Activated T-cell treated with anti-CD3 and anti-CD28 coated beads, Interleukin-2, amount 50 U/mL, for 1 hour (primary cell): ENCODE results near the gene BRINP2.
"Not testable (repeated sequence)": the region's sequence is repeated elsewhere in the genome, so short reads cannot be mapped to it uniquely, and the experiment has no call there.

Experiments used
- DNase-seq: peaks from one replicate; pipeline ENCODE4 v3.0.0-alpha.2; 2020

The BRINP2 gene

DNA sequence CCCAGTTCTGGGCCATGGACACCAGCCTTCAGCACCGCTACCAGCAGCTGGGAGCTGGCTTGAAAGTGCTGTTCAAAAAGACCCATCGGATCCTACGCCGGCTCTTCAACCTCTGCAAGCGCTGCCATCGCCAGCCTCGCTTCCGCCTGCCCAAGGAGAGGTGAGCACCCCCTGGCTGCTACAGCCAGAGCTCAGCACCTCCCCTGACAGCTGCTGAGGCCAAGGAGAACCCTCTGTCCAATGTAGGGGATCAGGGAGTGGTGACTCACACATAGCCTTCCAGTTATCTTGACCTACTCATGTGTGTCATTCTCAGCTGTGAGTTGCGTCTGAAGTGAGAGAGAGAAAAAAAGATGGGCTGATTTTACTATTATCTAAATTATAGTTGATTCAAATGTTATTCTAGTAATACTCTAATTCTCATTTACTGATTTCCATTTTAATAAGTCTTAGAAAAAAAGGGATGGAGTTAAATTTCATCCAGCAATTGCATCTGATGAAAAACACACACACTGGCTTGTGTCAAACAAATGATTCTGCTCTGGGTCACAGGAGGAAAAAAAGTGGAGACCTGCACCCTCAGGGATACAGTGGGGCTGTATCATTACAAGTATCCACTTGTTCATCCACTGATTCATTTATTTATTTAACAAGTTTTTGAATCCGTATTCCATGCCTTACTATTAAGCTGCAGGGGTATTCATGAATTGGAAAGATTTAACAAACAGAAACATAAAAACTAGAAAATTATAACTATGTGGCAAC lies 108.0 kb downstream of the BRINP2 start:
- DNase-seq: no peak

DNA sequence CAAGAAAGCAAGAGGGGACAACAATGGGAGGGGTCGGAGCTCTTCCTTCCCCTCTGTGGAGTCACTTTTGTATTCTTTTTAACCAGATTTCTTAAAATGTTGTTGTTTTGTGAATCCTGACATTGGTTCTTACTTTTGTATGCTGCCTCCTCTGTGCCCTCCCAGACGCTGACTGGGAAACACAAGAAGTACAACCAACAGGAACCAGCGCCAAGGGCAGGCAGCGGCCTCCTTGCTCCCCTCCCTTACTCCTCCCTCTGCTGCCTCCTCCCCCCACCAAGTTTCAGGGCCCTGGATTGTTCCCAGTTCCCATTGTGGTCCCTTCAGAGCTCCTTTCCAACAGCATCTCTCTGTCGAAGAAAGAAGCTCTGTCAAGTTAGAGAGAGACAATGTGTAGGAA lies 111.1 kb downstream of the BRINP2 start:
- DNase-seq: no peak

DNA sequence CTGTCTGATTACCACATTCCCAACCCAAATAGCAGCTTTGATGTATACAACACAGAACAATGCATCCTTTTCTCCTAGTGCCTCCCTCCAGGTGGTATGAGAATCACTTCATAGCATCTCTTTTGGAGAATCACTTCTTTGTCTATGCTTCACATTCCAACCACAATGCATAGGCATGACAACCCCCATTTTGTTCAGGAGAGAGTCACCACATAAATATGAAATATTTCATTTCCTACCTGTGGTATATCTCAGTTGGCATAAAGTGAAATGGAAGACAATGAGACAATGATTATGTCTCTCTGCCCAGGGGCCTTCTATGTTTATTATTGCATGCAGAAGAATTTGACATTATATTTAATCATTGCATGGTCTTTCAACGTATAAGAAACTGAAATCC lies 112.2 kb downstream of the BRINP2 start:
- no peak for DNase-seq

DNA sequence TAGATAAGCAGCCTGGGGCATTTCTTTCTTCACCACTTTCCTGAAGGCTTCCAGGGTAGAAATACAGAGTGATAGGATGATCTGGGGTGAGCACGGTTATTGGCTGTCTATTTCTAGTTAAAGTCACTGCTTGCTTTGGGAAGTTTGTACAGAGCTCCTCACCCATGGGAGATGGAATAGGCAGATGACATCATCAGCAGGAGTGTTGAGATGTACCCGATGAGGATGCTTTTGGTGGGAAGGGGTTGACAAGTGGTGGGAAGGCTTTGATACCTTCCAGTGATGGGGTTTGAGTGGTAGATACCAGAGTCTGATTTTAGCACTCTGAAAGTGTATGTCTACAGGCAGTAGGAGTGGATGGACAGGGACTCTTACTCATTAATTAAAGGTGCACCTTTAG lies 112.6 kb downstream of the BRINP2 start:
- DNase-seq: no peak

DNA sequence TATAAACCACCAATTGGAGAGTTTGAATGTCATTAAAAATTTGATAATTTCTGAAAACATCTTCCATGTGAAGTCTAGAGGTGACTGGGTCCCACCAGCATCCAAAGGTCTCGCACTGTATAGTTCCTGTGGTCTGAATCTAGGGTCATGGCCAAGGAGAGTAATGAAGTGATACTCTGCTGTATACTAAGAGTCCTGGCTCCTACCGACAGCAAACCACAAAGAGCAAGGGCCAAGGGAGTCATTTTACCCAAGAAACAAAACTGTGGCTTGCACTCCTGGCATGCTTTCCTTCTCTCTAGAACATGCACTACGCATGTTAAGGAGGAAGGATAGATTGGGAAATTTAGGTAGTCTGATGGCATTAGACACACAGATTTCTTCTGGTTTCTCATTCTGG lies 115.6 kb downstream of the BRINP2 start:
- no peak for DNase-seq

DNA sequence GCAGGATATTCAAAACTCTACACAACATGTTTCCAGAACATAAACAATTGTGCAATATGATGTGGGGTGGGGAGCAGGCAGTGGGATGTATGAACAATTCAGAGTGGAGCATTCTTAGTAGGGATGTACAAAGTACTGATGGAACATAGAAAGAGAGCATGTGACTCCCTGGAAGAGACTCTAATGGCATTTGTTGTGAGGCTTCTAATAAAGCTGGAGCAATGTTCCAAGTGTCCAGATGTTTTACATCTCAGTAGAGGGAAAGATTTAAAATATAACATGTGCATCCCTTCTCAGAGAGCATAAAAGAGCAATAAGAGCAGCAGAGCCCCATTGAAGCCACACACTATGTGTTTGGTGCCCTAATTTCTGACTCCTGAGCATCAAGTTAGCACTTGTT lies 116.5 kb downstream of the BRINP2 start:
- no peak for DNase-seq

DNA sequence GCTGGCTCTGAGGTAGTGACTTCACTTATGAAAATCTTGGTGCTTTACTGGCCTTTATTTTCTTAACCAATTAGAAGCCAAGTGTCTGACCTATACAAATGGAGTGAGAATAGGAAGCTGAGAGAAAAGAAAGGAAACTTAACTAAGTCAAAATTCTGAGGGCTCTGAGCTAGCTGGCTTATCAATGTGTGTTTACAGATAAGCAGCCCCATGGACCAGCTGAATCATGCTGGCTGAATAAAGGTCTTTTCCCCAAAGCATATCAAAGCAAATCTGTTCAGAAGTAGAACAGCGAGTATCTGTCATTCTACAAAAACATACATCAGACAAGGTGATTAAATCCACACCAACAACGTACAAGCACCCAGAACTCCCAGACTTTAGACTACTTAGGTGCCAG lies 117.2 kb downstream of the BRINP2 start:
- no peak for DNase-seq

DNA sequence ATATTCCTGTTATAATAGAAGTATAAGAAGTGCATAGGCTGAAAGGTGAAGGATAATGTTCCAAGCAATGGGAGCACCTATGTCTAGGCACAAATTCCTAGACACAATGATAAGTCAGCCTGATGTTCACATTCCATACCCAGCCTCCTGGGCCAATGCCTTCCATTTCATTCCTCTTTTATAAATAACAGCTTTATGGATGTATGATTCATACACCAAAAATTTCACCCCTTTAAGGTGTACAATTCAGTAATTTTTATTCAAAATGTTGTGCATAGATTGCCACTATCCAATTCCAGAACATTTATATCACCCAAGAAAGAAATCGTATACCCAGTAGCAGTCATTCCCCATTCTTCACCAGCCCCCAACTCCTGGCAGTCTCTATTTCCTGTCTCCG lies 118.8 kb downstream of the BRINP2 start:
- no peak for DNase-seq

DNA sequence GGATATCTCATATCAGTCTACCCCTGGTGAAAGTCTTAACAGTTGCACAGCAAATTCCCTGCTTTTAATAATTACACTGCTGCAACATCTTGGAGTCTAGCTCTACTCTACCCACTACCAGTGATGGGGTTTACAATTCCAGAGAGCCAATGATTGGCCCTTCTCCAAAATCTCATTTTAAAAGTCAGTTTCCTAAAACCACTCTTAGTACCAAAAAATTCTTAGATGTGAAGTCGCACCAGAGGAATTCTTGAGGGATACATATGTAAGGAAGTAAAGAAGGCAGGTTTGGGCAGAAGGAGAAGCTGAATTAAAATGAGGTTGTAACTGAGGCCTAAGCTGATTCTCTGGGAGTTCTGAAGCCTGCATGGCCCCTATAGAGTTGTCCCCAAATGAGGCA lies 129.7 kb downstream of the BRINP2 start:
- no peak for DNase-seq

DNA sequence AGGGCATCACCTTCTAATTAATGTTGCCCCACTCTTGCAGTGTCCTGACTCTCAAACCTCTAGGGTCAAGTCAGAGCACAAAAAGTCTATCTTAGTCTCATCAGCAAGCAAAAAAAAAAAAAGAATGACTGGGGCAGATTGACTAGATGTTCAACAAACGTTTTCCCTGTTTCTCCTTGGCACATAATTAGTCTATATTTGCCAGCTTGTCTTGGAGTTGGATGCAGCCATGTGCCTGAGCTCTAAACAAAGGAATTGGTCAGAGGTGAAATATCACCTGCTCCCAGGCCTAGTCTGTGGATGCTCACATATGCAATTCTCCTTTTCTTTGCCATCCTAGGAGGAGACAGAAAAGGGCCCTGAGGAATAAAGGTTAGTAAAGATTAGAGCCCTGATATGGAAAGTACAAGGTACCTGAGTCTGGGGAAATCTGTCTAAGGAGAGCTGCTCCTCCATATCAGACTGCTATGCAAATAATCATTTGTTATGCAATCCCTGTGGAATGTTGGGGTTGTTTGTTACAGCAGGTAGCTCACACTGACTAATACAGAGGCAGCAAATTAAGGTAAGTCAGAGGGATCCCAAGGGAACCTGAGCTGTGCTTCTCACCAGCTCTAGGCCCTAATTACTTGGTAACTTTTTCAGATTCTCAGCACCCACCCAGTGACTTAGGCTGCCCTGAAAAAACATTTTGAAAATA lies 130.8 kb downstream of the BRINP2 start:
- DNase-seq: no peak

DNA sequence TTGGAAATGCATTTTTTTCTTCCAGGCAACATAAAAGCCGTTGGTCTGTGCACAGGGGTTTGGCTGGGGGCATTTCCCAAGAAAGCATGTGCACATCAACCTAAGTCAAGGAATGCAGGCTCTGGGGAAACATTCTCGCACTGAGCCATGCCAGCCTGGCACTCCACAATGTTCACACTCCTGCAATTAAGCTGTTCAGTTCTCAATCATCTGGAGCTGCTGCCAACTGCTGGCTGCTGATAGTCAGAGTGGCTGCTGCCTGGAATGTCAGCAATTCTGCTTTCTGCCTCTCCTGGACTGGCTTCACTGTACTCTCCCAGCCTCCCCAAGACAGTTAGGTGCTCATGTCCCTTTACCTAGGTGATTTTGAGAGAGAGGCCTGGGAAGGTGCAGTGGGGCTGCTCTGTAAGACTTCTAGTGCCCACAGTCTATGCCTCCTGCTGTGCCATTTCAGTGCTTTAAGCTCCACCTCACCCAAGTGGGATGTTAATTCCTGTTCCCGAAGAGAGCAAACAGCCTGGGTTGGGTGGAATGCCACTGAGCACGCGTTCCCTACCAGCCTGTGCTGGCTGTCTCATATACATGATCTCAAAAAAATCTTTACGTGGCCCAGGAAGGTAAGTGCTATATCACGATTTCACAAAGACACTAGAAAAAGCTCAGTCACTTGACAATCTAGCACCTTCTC lies 131.7 kb downstream of the BRINP2 start:
- no peak for DNase-seq

DNA sequence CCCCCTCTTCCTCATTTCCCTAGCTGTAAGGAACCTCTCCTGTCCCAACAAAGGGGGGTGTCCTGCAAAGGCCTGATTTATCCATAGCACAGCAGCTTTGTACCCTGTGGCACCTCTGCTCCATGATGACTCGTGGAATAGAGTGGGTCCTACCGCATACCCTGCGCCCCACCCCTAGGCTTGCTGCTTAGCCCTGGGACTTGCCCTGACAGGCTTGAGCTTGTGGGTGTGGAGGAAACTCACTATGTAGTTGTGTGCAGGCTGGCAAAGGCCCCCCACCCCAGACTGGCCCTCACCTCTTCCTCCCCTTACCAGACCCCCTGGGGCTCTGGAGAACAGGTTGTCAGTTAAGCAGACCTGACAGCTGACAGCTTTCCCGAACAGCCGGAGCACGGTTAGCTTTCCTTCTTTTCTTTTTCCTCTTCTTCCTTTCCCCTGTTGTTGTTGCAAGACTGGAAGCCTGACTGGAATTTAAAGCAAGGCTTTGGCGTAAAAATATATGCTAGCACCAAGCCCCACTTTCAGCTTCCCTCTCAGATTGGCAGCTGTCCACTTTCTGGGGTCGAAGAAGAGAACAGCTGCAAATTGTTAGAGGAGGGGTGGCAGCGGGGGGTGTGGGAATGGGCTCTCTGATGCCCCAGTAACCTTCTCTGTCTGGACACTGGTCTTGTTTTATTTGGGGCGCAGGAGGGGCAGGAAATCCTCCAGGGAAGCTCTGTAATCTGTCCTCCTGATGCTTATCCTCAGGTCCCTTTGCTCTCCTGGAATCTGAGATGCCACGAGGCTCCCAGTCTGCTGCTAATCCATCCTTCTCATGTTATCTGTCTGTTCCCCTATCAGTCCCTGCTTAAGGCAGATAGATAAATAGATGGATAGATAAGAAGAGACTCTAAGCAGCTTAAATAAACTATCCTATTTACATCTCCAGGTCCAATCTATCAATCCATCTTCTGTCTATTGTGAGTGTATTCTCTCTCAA lies 134.6 kb downstream of the BRINP2 start:
- DNase-seq: no peak

DNA sequence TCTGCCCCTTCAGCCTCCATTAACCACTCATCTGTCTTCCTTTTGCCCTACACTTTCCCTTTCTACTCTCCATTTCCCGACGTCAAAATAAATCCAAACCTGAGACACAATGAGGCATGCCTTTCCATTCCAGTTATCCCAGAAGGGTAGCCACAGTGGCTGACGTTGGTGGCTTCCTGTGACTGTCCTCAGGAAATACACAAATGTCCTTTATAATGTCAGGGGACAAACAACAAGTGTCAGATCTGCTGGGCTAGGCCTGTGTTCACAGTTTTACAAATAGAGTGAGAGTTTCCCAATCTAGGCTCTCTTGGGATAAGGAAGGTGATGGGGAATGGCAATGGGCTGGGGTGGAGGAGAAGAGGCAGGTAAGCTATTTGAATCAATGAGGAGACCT lies 135.3 kb downstream of the BRINP2 start:
- no peak for DNase-seq

DNA sequence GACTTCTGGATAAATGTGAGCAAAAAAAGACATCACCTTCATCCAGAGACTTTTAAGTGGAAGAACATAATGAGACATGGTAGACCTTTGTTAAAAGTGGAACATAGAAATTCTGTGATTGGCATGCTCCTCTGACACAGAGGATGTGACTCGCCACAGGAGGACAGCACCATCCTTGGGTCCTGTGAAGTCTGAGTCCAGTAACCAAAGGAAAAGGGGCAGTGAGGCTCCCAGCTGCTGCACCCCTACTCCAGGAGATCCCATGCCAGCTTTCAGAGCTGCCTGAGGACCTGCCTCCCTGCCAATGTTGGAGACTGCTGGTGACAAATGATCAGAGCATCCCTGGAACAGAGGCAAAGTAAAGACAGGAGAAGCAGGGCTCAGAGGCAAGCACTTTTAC lies 136.2 kb downstream of the BRINP2 start:
- DNase-seq: no peak

DNA sequence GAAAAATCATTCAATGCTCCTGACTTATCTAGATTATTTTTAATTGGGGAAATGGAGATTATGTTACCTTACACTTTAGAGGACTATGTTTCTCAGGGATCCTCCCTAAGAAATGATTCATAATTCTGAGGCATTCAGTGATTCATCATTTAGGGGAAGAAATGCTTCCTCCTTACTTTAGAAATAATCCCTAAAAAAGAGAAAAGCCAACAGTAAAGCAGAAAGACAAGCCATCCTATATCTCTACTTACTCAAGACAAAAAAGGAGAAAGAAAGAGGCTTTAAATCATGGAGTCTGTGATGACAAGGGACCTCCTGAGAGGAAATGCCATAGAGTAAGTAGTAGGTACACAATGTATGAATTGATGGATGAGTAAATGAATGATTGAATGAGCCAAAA lies 137.0 kb downstream of the BRINP2 start:
- no peak for DNase-seq

DNA sequence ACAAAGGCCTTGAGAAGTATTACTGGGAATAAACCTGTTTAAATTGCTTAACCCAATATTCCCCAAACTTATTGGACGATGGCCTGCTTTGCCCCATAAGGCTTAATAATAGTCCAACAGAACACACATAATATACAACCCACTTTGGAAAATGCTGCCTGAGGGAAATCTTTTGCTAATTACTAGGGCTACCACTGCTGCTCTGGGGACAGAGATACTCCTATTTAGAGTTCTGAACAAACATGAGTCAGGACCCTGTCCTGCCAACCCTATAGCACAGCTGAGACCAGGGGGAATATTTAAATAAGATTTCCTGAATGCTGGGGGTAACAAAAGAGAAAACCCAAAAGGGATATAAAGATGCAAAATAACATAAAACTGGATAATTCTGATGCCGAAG lies 139.1 kb downstream of the BRINP2 start:
- no peak for DNase-seq

DNA sequence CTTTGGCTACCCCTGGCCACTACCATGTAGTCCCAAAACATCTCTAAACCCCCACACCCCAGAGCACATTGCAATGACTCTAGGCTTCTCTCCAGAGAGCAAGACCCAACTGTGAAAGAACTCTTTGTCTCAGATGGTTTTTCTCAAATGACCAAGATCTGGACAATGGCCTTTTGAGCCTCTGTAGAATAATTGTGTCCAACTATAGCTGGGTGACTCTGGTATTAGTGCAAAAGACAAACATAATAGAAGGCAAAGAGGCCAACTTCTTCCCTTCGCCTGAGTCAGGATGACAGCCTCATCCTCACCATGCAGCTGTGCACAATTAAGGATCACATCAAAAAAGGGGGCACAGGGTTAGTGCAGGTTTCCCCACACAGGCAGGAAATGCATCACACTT lies 139.6 kb downstream of the BRINP2 start:
- no peak for DNase-seq

DNA sequence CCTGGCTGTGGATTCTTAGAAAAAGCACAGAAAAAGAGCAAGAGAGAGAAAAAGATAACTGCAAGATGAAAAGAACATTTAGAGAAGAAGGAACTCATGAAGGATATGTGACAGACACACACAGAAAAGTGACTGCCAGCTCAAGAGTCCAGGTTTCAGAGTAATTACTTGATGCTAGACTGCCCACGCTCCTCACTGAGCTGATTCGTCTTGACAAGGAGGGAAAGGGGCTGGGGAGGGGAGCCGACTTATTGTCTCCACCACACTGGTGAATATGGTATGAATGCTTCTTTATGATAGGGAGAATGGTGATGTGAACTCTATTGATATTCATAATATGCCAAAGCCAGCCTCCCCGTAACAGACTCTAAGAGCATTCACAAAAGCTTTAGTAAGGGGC lies 140.4 kb downstream of the BRINP2 start:
- no peak for DNase-seq

DNA sequence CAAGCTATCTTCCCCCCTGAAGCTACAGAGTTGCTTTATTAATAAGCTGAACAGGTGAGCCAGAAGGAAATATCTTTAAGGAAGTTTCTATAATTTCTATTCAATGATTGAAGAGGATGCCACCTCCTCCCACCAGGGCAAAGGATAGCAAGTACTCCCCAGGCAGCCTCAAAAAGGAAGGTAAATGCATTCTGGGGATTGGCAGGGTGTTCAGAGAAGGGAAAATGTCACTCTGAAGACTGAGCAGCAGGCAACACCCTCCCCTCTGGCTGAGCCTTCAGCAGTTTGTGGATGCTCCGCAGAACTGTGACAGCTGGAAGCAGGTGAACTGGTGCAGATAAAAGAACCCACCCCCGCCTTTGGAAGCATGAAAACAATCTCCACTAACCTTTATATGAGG lies 140.8 kb downstream of the BRINP2 start:
- no peak for DNase-seq

DNA sequence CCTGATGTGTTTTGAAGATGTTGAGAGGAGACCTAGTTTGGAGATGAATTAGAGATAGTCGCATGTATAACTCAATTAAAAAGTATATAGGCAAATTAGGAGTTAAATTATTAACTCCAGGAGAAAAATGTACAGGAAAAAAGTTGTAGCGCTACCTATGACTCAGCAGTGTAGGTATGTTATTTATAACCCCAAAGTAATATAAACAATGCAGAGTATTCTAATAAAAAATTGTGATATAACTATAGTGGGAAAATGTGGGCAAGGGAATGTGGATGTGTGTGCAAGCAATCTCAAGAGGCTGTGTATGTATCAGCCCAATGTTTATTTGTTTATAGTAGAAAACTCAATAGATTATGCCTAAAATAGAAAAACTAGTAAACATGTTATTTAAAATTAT lies 144.5 kb downstream of the BRINP2 start:
- DNase-seq: no peak

DNA sequence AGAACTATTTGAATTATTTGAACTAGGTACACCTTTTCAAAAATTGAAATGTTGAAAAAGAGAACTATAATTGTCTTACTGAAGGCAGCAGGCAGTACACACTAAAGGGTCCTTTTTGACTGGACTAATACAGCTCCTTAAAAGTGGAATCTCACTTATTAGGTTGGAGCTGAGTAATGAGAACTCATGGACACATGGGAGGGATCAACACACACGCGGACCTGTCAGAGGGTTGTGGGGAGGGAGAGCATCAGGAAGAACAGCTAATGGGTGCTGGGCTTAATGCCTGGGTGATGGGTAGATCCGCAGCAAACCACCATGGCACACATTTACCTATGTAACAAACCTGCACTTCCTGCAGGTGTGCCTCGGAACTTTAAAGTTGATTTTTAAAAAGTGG lies 145.0 kb downstream of the BRINP2 start:
- no peak for DNase-seq

DNA sequence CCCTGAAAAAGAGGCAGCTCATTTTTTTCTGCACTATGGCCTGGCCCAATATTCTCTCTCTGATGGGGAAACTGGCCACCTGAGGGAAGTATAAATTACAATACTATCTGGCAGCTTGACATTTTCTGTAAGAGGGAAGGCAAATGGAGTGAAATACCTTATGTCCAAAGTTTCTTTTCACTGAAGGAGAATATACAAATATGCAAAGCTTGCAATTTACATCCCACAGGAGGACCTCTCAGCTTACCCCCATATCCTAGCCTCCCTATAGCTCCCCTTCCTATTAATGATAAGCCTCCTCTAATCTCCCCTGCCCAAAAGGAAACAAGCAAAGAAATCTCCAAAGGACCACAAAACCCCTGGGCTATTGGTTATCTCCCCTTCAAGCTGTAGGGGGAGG lies 150.7 kb downstream of the BRINP2 start:
- not testable (repeated sequence) for DNase-seq

DNA sequence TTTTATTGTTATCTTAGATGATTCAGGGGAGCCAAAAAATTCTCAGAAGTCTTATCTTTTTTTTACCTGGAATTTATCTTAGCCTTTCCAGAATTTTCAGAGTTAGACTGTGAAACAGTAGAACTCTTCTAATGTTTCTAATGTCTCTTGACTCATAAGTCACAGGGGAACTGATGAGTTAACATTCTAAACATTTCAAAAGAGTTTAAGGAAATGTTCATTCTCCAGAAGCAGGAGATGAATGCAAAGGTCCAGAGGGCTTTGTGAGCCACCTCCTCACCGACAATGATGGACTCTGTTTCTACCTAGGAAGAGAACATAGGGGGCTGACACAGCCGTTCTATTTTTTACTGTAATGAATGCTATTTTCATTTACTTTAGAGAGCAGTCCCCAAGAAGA lies 157.5 kb downstream of the BRINP2 start:
- no peak for DNase-seq
